ENCODE data around the gene ARHGAP26.

ARHGAP26 gene

GRCh38 chr5:143244000-143244736, 474.0 kb downstream of the ARHGAP26 start:
- H3K4me2 ChIP-seq (ENCODE audit: low read length): no peak overlapping the region
- no peaks in the 10 kb centered on the region for H3K36me3 ChIP-seq (ENCODE audit: control insufficient read depth, low read length)
- no peaks in the 10 kb centered on the region for H3K4me1 ChIP-seq (ENCODE audit: control insufficient read depth, low read length)

DNA sequence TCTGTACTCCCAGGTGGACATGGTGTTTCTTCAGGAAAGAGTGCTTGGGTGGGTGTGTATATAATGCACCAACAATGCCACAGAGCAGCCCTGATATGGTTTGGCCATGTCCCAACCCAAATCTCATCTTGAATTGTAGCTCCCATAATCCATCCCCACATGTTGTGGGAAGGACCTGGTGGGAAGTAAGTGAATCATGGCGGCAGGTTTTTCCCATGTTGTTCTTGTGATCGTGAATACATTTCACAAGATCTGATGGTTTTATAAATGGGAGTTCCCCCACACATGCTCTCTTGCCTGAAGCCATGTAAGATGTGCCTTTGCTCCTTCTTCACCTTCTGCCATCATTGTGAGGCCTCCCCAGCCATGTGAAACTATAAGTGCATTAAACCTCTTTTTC, 474.8 kb downstream of the ARHGAP26 start:
- H3K79me2 ChIP-seq (ENCODE audit: control insufficient read depth, low read length): no peaks in the 10 kb centered on the region
- no peaks in the 10 kb centered on the region for H3K9me2 ChIP-seq (replicated peaks; ENCODE audit: control insufficient read depth, low read length)
- no peak for TF ChIP-seq EZH2phosphoT487 (IDR thresholded peaks at IDR 0.05; ENCODE audit: borderline replicate concordance, low read length)
- no peak for TF ChIP-seq CTCF (IDR thresholded peaks at IDR 0.05; ENCODE audit: low read depth, low read length, poor library complexity, severe bottlenecking)
- no peak overlapping the region for H3K27ac ChIP-seq (ENCODE audit: low read depth, low read length)
- H4K20me1 ChIP-seq (ENCODE audit: control insufficient read depth, insufficient read depth, low read depth, low read length): no peaks in the 10 kb centered on the region
- no peaks in the 10 kb centered on the region for H3K9me3 ChIP-seq (ENCODE audit: control insufficient read depth, insufficient read depth, low read length)
- no peaks in the 10 kb centered on the region for H3K36me3 ChIP-seq (ENCODE audit: control insufficient read depth, low read length)
- no peak overlapping the region for H3K4me3 ChIP-seq (ENCODE audit: low read length)
- no peaks in the 10 kb centered on the region for H3K4me1 ChIP-seq (ENCODE audit: control insufficient read depth, low read length)
- no peak overlapping the region for H3K4me2 ChIP-seq (ENCODE audit: low read length)
- no peaks in the 10 kb centered on the region for H3F3A ChIP-seq (ENCODE audit: control insufficient read depth, insufficient read depth)
- H3K27me3 ChIP-seq (ENCODE audit: control insufficient read depth, low read length): no peaks in the 10 kb centered on the region

More at GRCh38 chr5:143244000-143244736, 474.0 kb downstream of the ARHGAP26 start:
- no peak overlapping the region for H3K27ac ChIP-seq (ENCODE audit: low read depth, low read length)
- no peaks in the 10 kb centered on the region for H4K20me1 ChIP-seq (ENCODE audit: control insufficient read depth, insufficient read depth, low read depth, low read length)
- TF ChIP-seq EZH2phosphoT487 (IDR thresholded peaks at IDR 0.05; ENCODE audit: borderline replicate concordance, low read length) (no peak), CTCF (IDR thresholded peaks at IDR 0.05; ENCODE audit: low read depth, low read length, poor library complexity, severe bottlenecking) (no peak)
- no peak overlapping the region for H3K4me3 ChIP-seq (ENCODE audit: low read length)
- no peaks in the 10 kb centered on the region for H3K27me3 ChIP-seq (ENCODE audit: control insufficient read depth, low read length)
- H3K79me2 ChIP-seq (ENCODE audit: control insufficient read depth, low read length): no peaks in the 10 kb centered on the region
- H3F3A ChIP-seq (ENCODE audit: control insufficient read depth, insufficient read depth): no peaks in the 10 kb centered on the region
- H3K9me2 ChIP-seq (replicated peaks; ENCODE audit: control insufficient read depth, low read length): no peaks in the 10 kb centered on the region
- H3K9me3 ChIP-seq (ENCODE audit: control insufficient read depth, insufficient read depth, low read length): no peaks in the 10 kb centered on the region

DNA sequence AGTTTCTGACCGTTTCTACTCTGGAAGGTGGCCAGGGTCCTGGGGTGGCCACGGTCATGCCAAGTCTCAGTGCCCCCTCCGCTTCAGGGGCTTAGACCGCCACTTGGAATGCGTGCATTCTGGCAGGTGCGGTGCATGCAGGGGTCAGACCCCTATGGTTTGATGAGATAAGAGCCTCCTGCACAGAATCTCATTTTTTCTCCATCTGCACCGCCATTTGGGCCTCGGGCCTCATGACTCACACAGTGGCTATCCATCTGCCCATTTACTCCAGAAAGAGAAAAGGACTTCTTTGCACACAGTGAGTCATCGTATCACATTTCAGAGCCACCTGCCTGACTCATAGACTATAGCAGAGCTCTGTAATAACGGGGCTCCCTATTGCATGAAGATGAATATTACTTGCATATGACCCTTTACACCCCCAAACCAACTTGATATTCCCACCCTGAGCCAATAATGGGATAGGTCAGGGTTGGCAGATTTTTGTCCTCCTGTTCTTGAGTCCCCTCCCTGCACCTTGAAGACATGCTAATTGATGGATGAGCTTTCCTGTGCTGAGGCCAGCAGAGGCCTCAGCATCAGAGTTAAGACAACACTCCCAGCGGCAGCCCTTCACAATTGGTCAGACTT, 475.9 kb downstream of the ARHGAP26 start:
- Histone ChIP-seq H3K4me1 (ENCODE audit: control insufficient read depth, low read length) (no peaks in the 10 kb centered on the region), H3K36me3 (ENCODE audit: control insufficient read depth, low read length) (no peaks in the 10 kb centered on the region), H3K4me3 (ENCODE audit: low read length) (no peak overlapping the region), H3F3A (ENCODE audit: control insufficient read depth, insufficient read depth) (no peaks in the 10 kb centered on the region), H3K27ac (ENCODE audit: low read depth, low read length) (no peak overlapping the region), H3K9me3 (ENCODE audit: control insufficient read depth, insufficient read depth, low read length) (no peaks in the 10 kb centered on the region), H3K4me2 (ENCODE audit: low read length) (no peak overlapping the region), H4K20me1 (ENCODE audit: control insufficient read depth, insufficient read depth, low read depth, low read length) (no peaks in the 10 kb centered on the region), H3K27me3 (ENCODE audit: control insufficient read depth, low read length) (no peaks in the 10 kb centered on the region), H3K9me2 (replicated peaks; ENCODE audit: control insufficient read depth, low read length) (no peaks in the 10 kb centered on the region), H3K79me2 (ENCODE audit: control insufficient read depth, low read length) (no peaks in the 10 kb centered on the region)
- TF ChIP-seq CTCF (IDR thresholded peaks at IDR 0.05; ENCODE audit: low read depth, low read length, poor library complexity, severe bottlenecking) (no peak), EZH2phosphoT487 (IDR thresholded peaks at IDR 0.05; ENCODE audit: borderline replicate concordance, low read length) (no peak)

All from DOHH2 (cell line).